Progenitor cell of endocrine pancreas (in vitro differentiated cells): ENCODE results near the gene ARHGEF11. TPM values are rescaled to one million over a fixed set of nuclear protein-coding genes. Genes with fewer than 3 reads are reported as not detected.

Source experiments
- DNase-seq: peaks from one replicate; pipeline ENCODE4 v3.0.0; 2021; ENCODE audit warnings: low spot score; ENCODE audit not compliant: unreplicated experiment
- H3K27ac Mint-ChIP-seq: 2 replicates; pipeline ENCODE4 v1.8.0; 2021; ENCODE audit warnings: mild to moderate bottlenecking, moderate library complexity, mixed read lengths
- H3K27me3 Mint-ChIP-seq: 2 replicates; pipeline ENCODE4 v1.8.0; 2021; ENCODE audit warnings: mixed read lengths
- H3K36me3 Mint-ChIP-seq: 2 replicates; pipeline ENCODE4 v1.8.0; 2022; ENCODE audit warnings: mixed read lengths; ENCODE audit not compliant: insufficient read depth
- H3K4me1 Mint-ChIP-seq: 2 replicates; pipeline ENCODE4 v1.8.0; 2021; ENCODE audit warnings: low read depth, mixed read lengths
- H3K4me3 Mint-ChIP-seq: 2 replicates; pipeline ENCODE4 v1.8.0; 2021; ENCODE audit warnings: low read depth, mild to moderate bottlenecking, moderate library complexity, mixed read lengths
- H3K9me3 Mint-ChIP-seq: 2 replicates; pipeline ENCODE4 v1.8.0; 2021; ENCODE audit warnings: low read depth, mixed read lengths
- total RNA-seq: library from RNA; stranded (reverse); gene quantifications from 2 replicates; pipeline ENCODE4 v1.2.1, GENCODE V29; 2021
- TF ChIP-seq, protein P1 (sequence below): fragments of 200-600 bp; sonication (generic); IDR thresholded peaks from one replicate; pipeline ENCODE4 v1.5.0; 2021; ENCODE audit warnings: antibody characterized with exemption, mild to moderate bottlenecking; ENCODE audit not compliant: unreplicated experiment

ARHGEF11 gene
- total RNA-seq, 1 donor from 2014 or later = 56.7 TPM

DNA sequence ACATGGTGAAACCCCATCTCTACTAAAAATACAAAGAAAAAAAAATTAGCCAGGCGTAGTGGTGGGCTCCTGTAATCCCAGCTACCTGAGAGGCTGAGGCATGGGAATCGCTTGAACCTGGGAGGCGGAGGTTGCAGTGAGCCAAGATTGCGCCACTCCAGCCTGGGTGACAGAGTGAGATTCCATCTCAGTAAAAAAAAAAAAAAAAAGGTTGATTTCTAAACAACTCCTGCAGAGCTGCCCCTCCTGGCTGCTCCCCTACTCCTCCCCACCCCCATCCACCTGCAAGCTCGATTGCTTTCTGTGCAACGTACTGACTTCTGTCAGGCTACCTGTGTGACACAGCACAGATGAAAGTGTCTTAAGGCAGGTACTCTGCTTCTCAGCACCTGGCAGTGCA, 40.8 kb upstream of the ARHGEF11 start:
- no peak for DNase-seq
- no peaks in the 10 kb centered on the region for H3K36me3 Mint-ChIP-seq

DNA sequence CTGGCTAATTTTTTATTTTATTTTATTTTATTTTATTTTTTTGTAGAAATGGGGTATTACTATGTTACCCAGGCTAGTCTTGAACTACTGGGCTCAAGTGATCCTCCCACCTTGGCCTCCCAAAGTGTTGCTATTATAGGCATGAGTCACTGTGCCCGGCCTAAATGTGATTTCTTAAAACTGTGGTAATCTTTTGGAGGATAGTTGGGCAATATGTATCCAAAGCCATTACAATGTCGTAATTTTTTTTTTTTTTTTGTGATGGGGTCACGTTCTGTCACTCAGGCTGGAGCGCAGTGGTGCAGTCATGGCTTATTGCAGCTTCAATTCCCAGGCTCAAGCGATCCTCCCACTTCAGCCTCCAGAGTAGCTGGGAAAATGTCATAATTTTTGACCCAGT, 39.9 kb upstream of the ARHGEF11 start:
- peaks cover 4% of the 10 kb centered on the region for H3K4me1 Mint-ChIP-seq
- TF ChIP-seq, protein P1, sequence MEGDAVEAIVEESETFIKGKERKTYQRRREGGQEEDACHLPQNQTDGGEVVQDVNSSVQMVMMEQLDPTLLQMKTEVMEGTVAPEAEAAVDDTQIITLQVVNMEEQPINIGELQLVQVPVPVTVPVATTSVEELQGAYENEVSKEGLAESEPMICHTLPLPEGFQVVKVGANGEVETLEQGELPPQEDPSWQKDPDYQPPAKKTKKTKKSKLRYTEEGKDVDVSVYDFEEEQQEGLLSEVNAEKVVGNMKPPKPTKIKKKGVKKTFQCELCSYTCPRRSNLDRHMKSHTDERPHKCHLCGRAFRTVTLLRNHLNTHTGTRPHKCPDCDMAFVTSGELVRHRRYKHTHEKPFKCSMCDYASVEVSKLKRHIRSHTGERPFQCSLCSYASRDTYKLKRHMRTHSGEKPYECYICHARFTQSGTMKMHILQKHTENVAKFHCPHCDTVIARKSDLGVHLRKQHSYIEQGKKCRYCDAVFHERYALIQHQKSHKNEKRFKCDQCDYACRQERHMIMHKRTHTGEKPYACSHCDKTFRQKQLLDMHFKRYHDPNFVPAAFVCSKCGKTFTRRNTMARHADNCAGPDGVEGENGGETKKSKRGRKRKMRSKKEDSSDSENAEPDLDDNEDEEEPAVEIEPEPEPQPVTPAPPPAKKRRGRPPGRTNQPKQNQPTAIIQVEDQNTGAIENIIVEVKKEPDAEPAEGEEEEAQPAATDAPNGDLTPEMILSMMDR = no peak
- no peak overlapping the region for H3K4me3 Mint-ChIP-seq
- no peak for DNase-seq
- H3K27me3 Mint-ChIP-seq = peaks cover 6% of the 10 kb centered on the region
- no peak overlapping the region for H3K27ac Mint-ChIP-seq
- H3K9me3 Mint-ChIP-seq = no peaks in the 10 kb centered on the region
- H3K36me3 Mint-ChIP-seq = no peaks in the 10 kb centered on the region

More for the DNA sequence above, 40.8 kb upstream of the ARHGEF11 start:
- Mint-ChIP-seq H3K9me3 (no peaks in the 10 kb centered on the region), H3K27me3 (peaks cover 9% of the 10 kb centered on the region), H3K27ac (no peak overlapping the region), H3K4me3 (no peak overlapping the region), H3K4me1 (peaks cover 5% of the 10 kb centered on the region)
- TF ChIP-seq, protein P1 = no peak

DNA sequence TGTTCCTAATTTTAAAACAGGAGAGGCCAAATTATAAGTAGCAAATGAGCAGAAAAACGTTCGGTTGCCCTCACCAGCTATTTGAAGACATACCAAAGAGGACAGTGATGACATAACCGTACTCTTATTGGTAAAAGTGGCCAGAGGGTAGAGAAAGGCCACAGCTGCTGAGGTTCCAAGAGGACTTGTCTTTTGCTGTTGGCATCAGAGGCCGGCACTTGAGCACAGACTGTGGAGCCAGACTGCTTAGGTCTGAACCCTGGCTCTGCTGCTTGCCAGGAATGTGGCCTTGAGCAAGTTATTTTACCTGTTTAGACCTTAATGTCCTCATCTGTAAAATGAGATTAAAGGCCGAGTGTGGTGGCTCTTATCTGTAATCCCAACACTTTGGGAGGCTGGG, 39.2 kb upstream of the ARHGEF11 start:
- DNase-seq = no peak
- no peak overlapping the region for H3K4me3 Mint-ChIP-seq
- no peaks in the 10 kb centered on the region for H3K36me3 Mint-ChIP-seq
- TF ChIP-seq, protein P1 = no peak
- H3K9me3 Mint-ChIP-seq = no peaks in the 10 kb centered on the region
- H3K27me3 Mint-ChIP-seq = no peaks in the 10 kb centered on the region
- peaks cover 2% of the 10 kb centered on the region for H3K4me1 Mint-ChIP-seq
- H3K27ac Mint-ChIP-seq = no peak overlapping the region

DNA sequence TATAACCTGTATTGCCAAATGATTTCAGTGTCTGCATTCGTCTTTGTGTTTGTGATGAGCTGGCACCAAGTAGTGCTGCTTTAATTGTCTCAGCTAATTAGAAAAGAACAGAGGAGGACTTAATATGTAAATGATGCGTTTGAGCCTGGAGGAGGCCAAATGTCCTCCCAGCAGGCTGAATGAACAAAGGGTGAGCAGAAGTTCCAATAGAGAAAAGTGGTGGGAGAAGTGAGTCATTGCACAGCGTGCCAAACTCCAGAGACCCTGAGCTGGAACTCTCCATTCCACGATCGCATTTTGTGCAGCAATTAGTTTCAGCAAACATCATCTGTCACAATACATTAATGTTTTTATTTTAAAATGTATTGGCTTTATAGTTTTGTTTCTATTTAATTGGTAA, 36.2 kb upstream of the ARHGEF11 start:
- Mint-ChIP-seq H3K4me3 (no peak overlapping the region), H3K27ac (no peak overlapping the region), H3K4me1 (peaks cover 2% of the 10 kb centered on the region), H3K9me3 (no peaks in the 10 kb centered on the region), H3K36me3 (no peaks in the 10 kb centered on the region), H3K27me3 (peaks cover 3% of the 10 kb centered on the region)
- no peak for DNase-seq
- TF ChIP-seq, protein P1 = no peak

DNA sequence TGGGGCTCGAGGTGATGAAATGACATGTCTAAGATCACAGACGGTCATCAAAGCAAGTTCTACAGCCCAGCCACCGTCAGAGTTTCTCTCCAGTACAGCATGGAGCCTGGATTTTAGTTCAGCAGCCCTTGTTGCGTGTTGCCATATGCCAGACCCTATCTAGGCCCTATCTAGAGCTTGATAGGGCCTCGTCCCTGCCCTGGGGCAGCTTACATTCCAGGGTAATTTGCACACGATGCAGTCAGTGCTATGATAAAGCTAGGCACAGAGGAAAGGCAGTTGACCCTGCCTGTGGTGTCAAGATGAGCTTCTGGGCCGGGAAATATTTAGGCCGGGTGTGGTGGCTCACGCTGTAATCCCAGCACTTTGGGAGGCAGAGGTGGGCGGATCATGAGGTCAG, 35.2 kb upstream of the ARHGEF11 start:
- Mint-ChIP-seq H3K4me3 (no peak overlapping the region), H3K36me3 (no peaks in the 10 kb centered on the region), H3K27me3 (peaks cover 3% of the 10 kb centered on the region), H3K4me1 (no peaks in the 10 kb centered on the region), H3K9me3 (no peaks in the 10 kb centered on the region), H3K27ac (no peak overlapping the region)
- TF ChIP-seq, protein P1 = no peak
- no peak for DNase-seq
